ENCODE data around the gene NNT.

NNT gene

GRCh38 chr5:43622074-43622473 is 19.1 kb downstream of the NNT start:
- FAIRE-seq (no peak), DNase-seq (ENCODE audit: insufficient read length, low spot score) (no peak)

GRCh38 chr5:43623048-43623680 is 20.2 kb downstream of the NNT start:
- FAIRE-seq (no peak), DNase-seq (ENCODE audit: insufficient read length, low spot score) (no peak)

GRCh38 chr5:43627028-43627427 is 24.0 kb downstream of the NNT start:
- DNase-seq (ENCODE audit: insufficient read length, low spot score) (no peak), FAIRE-seq (no peak)

GRCh38 chr5:43631182-43631910 is 28.4 kb downstream of the NNT start:
- no peak for FAIRE-seq
- DNase-seq (ENCODE audit: insufficient read length, low spot score), result peak; percentile 4

GRCh38 chr5:43634621-43635020 is 31.6 kb downstream of the NNT start:
- DNase-seq (ENCODE audit: insufficient read length, low spot score) (no peak), FAIRE-seq (no peak)

- FAIRE-seq (no peak), DNase-seq (ENCODE audit: insufficient read length, low spot score) (no peak)
Observed at GRCh38 chr5:43635374-43635773, 32.4 kb downstream of the NNT start.

GRCh38 chr5:43636076-43636475 is 33.1 kb downstream of the NNT start:
- no peak for FAIRE-seq
- no peak for DNase-seq (ENCODE audit: insufficient read length, low spot score)

- no peak for FAIRE-seq
- DNase-seq (ENCODE audit: insufficient read length, low spot score), result no peak
Observed at GRCh38 chr5:43637416-43637815, 34.4 kb downstream of the NNT start.

- no peak for DNase-seq (ENCODE audit: insufficient read length, low spot score)
- no peak for FAIRE-seq
Observed at GRCh38 chr5:43638107-43638506, 35.1 kb downstream of the NNT start.

GRCh38 chr5:43638546-43638945 is 35.6 kb downstream of the NNT start:
- DNase-seq (ENCODE audit: insufficient read length, low spot score) (no peak), FAIRE-seq (no peak)

GRCh38 chr5:43639566-43639965 is 36.6 kb downstream of the NNT start:
- FAIRE-seq, result no peak

GRCh38 chr5:43642428-43642827 is 39.4 kb downstream of the NNT start:
- DNase-seq (ENCODE audit: insufficient read length, low spot score) (no peak), FAIRE-seq (peak; percentile 71)

More at GRCh38 chr5:43639566-43639965, 36.6 kb downstream of the NNT start:
- DNase-seq (ENCODE audit: insufficient read length, low spot score), result no peak

GRCh38 chr5:43643327-43643726 is 40.3 kb downstream of the NNT start:
- FAIRE-seq (no peak), DNase-seq (ENCODE audit: insufficient read length, low spot score) (no peak)

- FAIRE-seq (no peak), DNase-seq (ENCODE audit: insufficient read length, low spot score) (no peak)
Observed at GRCh38 chr5:43643750-43644149, 40.8 kb downstream of the NNT start.

- DNase-seq (ENCODE audit: insufficient read length, low spot score) (no peak), FAIRE-seq (no peak)
Observed at GRCh38 chr5:43646992-43647391, 44.0 kb downstream of the NNT start.

GRCh38 chr5:43647789-43648188 is 44.8 kb downstream of the NNT start:
- FAIRE-seq, result no peak
- DNase-seq (ENCODE audit: insufficient read length, low spot score), result no peak

- no peak for FAIRE-seq
- DNase-seq (ENCODE audit: insufficient read length, low spot score), result no peak
Observed at GRCh38 chr5:43648499-43649124, 45.6 kb downstream of the NNT start.

- FAIRE-seq (no peak), DNase-seq (ENCODE audit: insufficient read length, low spot score) (no peak)
Observed at GRCh38 chr5:43649256-43649655, 46.3 kb downstream of the NNT start.

GRCh38 chr5:43652537-43653302 is 49.7 kb downstream of the NNT start:
- no peak for FAIRE-seq
- no peak for DNase-seq (ENCODE audit: insufficient read length, low spot score)

- FAIRE-seq (no peak), DNase-seq (ENCODE audit: insufficient read length, low spot score) (no peak)
Observed at GRCh38 chr5:43658509-43658908, 55.5 kb downstream of the NNT start.

GRCh38 chr5:43659075-43659474 is 56.1 kb downstream of the NNT start:
- DNase-seq (ENCODE audit: insufficient read length, low spot score) (no peak), FAIRE-seq (no peak)
